Neural cell (in vitro differentiated cells): ENCODE data around the gene FGL2. TPM values are rescaled to one million over a fixed set of nuclear protein-coding genes. Genes with fewer than 3 reads are reported as not detected.

ENCODE experiments used
- H2AFZ ChIP-seq: fragments of 200-600, 300-800 bp; sonication (generic), shearing (Covaris generic); 2 replicates; pipeline ENCODE4 v1.6.0; 2014; ENCODE audit warnings: low read depth, mild to moderate bottlenecking, antibody characterized with exemption, low read length, moderate library complexity
- H3F3A ChIP-seq: fragments of 200-600 bp; shearing (Covaris generic); 2 replicates; pipeline ENCODE4 v1.6.1; 2016; ENCODE audit warnings: mild to moderate bottlenecking, moderate library complexity, mixed read lengths, antibody characterized with exemption, low read length; ENCODE audit not compliant: insufficient read depth, poor library complexity, severe bottlenecking
- H3K27ac ChIP-seq: fragments of 200-600, 300-800 bp; sonication (generic), shearing (Covaris generic); 2 replicates; pipeline ENCODE4 v1.5.1; 2014; ENCODE audit warnings: mild to moderate bottlenecking, low read length, moderate library complexity
- H3K27me3 ChIP-seq: fragments of 300-800, 200-600 bp; sonication (generic), shearing (Covaris generic); 2 replicates; pipeline ENCODE4 v1.6.0; 2014; ENCODE audit warnings: mild to moderate bottlenecking, low read depth, low read length, moderate library complexity; ENCODE audit not compliant: insufficient read depth
- H3K36me3 ChIP-seq: fragments of 300-800, 200-600 bp; sonication (generic), shearing (Covaris generic); 2 replicates; pipeline ENCODE4 v1.5.1; 2014; ENCODE audit warnings: mild to moderate bottlenecking, antibody characterized with exemption, low read length, moderate library complexity; ENCODE audit not compliant: insufficient read depth
- H3K4me2 ChIP-seq: fragments of 300-800, 200-600 bp; sonication (generic), shearing (Covaris generic); 2 replicates; pipeline ENCODE4 v1.6.0; 2014; ENCODE audit warnings: mild to moderate bottlenecking, low read length
- H3K4me3 ChIP-seq: fragments of 300-800, 200-600 bp; sonication (generic), shearing (Covaris generic); 2 replicates; pipeline ENCODE4 v1.5.1; 2014; ENCODE audit warnings: mild to moderate bottlenecking, low read length, moderate library complexity
- H3K79me2 ChIP-seq: fragments of 200-600 bp; shearing (Covaris generic); replicated peaks from 2 replicates; pipeline ENCODE4 v1.6.0; 2014; ENCODE audit warnings: mild to moderate bottlenecking, low read length, moderate library complexity; ENCODE audit not compliant: insufficient read depth
- H3K9ac ChIP-seq: fragments of 300-800, 200-600 bp; sonication (generic), shearing (Covaris generic); 2 replicates; pipeline ENCODE4 v1.6.1; 2016; ENCODE audit warnings: mild to moderate bottlenecking, low read length, mixed read lengths
- H3K9me2 ChIP-seq: fragments of 200-600 bp; shearing (Covaris generic); 2 replicates; pipeline ENCODE4 v1.6.1; 2016; ENCODE audit warnings: mild to moderate bottlenecking, low read length, mixed read lengths; ENCODE audit not compliant: insufficient read depth
- H3K9me3 ChIP-seq: fragments of 200-600, 300-800 bp; sonication (generic), shearing (Covaris generic); 2 replicates; pipeline ENCODE4 v1.6.1; 2016; ENCODE audit warnings: mild to moderate bottlenecking, mixed run types, low read length, moderate library complexity, mixed read lengths
- H4K20me1 ChIP-seq: fragments of 200-600 bp; shearing (Covaris generic); 2 replicates; pipeline ENCODE4 v1.6.1; 2016; ENCODE audit warnings: mild to moderate bottlenecking, mixed run types; ENCODE audit not compliant: insufficient read depth
- EP300 ChIP-seq: fragments of 450-650 bp; conservative IDR thresholded peaks from 2 replicates; pipeline ENCODE4 v1.6.1; 2014; ENCODE audit warnings: antibody characterized with exemption, mild to moderate bottlenecking, moderate library complexity; ENCODE audit not compliant: poor library complexity, severe bottlenecking
- EZH2 ChIP-seq: fragments of 200-600, 300-800 bp; shearing (Covaris generic), sonication (generic); IDR thresholded peaks from 2 replicates; pipeline ENCODE4 v1.6.1; 2014; ENCODE audit warnings: antibody characterized with exemption, low read length, borderline replicate concordance, mild to moderate bottlenecking; ENCODE audit not compliant: insufficient read depth, poor library complexity, severe bottlenecking
- MXI1 ChIP-seq: fragments of 450-650 bp; conservative IDR thresholded peaks from 2 replicates; pipeline ENCODE4 v1.6.1; 2014; ENCODE audit warnings: antibody characterized with exemption, mild to moderate bottlenecking; ENCODE audit not compliant: poor library complexity, severe bottlenecking
- POLR2AphosphoS5 ChIP-seq: IDR thresholded peaks from 2 replicates; pipeline ENCODE4 v1.6.1; 2012
- RAD21 ChIP-seq: fragments of 450-650 bp; conservative IDR thresholded peaks from 2 replicates; pipeline ENCODE4 v1.6.1; 2014; ENCODE audit warnings: antibody characterized with exemption, mild to moderate bottlenecking, moderate library complexity
- SMC3 ChIP-seq: fragments of 450-650 bp; conservative IDR thresholded peaks from 2 replicates; pipeline ENCODE4 v1.6.1; 2014; ENCODE audit warnings: antibody characterized with exemption, mild to moderate bottlenecking, moderate library complexity; ENCODE audit not compliant: poor library complexity
- TAF1 ChIP-seq: IDR thresholded peaks from 2 replicates; pipeline ENCODE4 v1.6.1; 2012; ENCODE audit warnings: low read depth
- polyA plus RNA-seq: library from polyadenylated mRNA; depleted of rRNA; stranded (reverse); fragments of >200 nt; gene quantifications from 2 replicates; pipeline ENCODE4 v1.2.3, GENCODE V29; 2014
- TF ChIP-seq, protein P1 (sequence below): fragments of 450-650 bp; IDR thresholded peaks from 2 replicates; pipeline ENCODE4 v1.5.1; 2014; ENCODE audit warnings: antibody characterized with exemption, mild to moderate bottlenecking, moderate library complexity; ENCODE audit not compliant: poor library complexity, severe bottlenecking
- TF ChIP-seq, protein P2 (sequence below): IDR thresholded peaks from 2 replicates; pipeline ENCODE4 v1.6.1; 2012; ENCODE audit warnings: borderline replicate concordance

The FGL2 gene
- polyA plus RNA-seq, 1 donor from 2014 or later, result 0.22 TPM

DNA sequence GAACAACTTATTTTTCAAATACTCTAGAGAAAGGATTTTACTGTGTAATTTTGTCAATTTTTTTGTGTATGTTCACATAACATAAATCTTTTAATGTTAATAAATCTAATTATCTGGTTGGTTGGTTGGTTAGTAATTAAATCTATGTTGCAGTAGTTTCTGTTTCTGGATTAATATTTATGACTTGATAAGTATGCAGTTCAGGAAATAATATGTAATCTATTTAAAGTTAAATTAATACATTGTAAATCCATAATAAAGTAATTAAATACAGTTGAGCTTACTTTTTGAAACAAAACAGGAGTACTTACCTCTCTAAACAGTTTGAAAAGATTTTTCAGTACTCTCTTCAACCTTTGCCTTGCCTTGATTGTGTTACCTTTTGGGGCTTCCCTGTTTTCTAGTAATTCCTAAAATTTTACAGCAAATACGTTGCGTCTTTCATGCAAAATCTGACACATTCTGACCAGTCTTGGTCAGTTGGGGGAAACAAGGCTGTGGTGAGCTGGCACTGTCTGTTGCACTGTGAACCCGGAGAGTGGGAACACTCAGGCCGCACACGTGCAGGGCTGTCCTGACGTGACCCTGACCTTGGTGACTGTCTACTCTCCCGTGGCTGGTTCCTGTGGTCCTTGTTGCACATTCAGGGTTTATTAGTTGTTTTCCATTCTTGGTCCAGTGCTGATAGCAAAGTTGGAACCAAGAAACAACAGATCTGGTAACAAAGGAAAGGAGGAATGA, 45.6 kb upstream of the FGL2 start:
- H2AFZ ChIP-seq, result no peak overlapping the region
- H3K27me3 ChIP-seq, result no peaks in the 10 kb centered on the region
- H3K27ac ChIP-seq, result no peak overlapping the region
- H3F3A ChIP-seq, result no peaks in the 10 kb centered on the region
- no peaks in the 10 kb centered on the region for H3K9me2 ChIP-seq
- H3K36me3 ChIP-seq, result no peaks in the 10 kb centered on the region
- TF ChIP-seq SMC3, result no peak
- no peak for TF ChIP-seq MXI1
- no peak for TF ChIP-seq TAF1
- TF ChIP-seq, protein P1, sequence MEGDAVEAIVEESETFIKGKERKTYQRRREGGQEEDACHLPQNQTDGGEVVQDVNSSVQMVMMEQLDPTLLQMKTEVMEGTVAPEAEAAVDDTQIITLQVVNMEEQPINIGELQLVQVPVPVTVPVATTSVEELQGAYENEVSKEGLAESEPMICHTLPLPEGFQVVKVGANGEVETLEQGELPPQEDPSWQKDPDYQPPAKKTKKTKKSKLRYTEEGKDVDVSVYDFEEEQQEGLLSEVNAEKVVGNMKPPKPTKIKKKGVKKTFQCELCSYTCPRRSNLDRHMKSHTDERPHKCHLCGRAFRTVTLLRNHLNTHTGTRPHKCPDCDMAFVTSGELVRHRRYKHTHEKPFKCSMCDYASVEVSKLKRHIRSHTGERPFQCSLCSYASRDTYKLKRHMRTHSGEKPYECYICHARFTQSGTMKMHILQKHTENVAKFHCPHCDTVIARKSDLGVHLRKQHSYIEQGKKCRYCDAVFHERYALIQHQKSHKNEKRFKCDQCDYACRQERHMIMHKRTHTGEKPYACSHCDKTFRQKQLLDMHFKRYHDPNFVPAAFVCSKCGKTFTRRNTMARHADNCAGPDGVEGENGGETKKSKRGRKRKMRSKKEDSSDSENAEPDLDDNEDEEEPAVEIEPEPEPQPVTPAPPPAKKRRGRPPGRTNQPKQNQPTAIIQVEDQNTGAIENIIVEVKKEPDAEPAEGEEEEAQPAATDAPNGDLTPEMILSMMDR, result no peak
- TF ChIP-seq EZH2, result no peak
- TF ChIP-seq EP300, result no peak
- no peak for TF ChIP-seq RAD21
- TF ChIP-seq, protein P2, sequence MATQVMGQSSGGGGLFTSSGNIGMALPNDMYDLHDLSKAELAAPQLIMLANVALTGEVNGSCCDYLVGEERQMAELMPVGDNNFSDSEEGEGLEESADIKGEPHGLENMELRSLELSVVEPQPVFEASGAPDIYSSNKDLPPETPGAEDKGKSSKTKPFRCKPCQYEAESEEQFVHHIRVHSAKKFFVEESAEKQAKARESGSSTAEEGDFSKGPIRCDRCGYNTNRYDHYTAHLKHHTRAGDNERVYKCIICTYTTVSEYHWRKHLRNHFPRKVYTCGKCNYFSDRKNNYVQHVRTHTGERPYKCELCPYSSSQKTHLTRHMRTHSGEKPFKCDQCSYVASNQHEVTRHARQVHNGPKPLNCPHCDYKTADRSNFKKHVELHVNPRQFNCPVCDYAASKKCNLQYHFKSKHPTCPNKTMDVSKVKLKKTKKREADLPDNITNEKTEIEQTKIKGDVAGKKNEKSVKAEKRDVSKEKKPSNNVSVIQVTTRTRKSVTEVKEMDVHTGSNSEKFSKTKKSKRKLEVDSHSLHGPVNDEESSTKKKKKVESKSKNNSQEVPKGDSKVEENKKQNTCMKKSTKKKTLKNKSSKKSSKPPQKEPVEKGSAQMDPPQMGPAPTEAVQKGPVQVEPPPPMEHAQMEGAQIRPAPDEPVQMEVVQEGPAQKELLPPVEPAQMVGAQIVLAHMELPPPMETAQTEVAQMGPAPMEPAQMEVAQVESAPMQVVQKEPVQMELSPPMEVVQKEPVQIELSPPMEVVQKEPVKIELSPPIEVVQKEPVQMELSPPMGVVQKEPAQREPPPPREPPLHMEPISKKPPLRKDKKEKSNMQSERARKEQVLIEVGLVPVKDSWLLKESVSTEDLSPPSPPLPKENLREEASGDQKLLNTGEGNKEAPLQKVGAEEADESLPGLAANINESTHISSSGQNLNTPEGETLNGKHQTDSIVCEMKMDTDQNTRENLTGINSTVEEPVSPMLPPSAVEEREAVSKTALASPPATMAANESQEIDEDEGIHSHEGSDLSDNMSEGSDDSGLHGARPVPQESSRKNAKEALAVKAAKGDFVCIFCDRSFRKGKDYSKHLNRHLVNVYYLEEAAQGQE, result no peak
- TF ChIP-seq POLR2AphosphoS5, result no peak
- H3K4me3 ChIP-seq, result no peak overlapping the region
- H3K9me3 ChIP-seq, result no peaks in the 10 kb centered on the region
- H3K9ac ChIP-seq, result no peak overlapping the region
- H3K4me2 ChIP-seq, result no peak overlapping the region
- H4K20me1 ChIP-seq, result no peaks in the 10 kb centered on the region
- H3K79me2 ChIP-seq, result no peaks in the 10 kb centered on the region

DNA sequence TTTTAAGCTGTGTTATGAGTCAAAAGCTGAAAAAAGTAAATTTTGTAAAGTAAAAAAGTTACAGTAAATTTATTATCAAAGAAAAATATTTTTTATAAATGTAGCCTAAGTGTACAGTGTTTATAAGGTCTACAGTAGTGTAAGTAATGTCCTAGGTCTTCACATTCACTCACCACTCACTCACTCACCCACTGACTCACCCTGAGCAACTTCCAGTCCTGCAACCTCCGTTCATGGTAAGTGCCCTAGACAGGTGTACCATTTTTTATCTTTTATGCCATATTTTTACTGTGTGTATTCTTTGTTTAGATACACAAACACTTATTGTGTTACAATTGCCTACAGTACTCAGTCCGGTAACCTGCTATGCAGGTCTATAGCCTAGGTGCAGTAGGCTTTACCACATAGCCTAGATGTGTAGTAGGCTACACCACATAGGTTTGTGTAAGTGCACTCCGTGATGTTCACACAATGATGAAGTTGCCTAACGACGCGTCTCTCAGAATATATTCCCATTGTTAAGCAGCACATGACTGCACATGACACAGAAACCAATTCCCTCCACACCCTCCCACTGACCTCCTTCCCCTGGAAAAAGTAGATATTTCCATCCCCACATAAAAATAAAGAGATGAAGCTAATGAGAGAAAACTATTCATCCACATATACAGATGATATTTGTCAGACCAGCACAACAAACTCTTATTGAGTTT, 44.8 kb upstream of the FGL2 start:
- TF ChIP-seq POLR2AphosphoS5 (no peak), EP300 (no peak), RAD21 (no peak), MXI1 (no peak), TAF1 (no peak)
- TF ChIP-seq, protein P1, result no peak
- Histone ChIP-seq H3K36me3 (no peaks in the 10 kb centered on the region), H3K4me2 (no peak overlapping the region)

More for the DNA sequence above, 44.8 kb upstream of the FGL2 start:
- Histone ChIP-seq H3K27me3 (no peaks in the 10 kb centered on the region), H3K27ac (no peak overlapping the region), H2AFZ (no peak overlapping the region), H4K20me1 (no peaks in the 10 kb centered on the region), H3K9me2 (no peaks in the 10 kb centered on the region), H3K4me3 (no peak overlapping the region), H3K79me2 (no peaks in the 10 kb centered on the region), H3F3A (no peaks in the 10 kb centered on the region), H3K9ac (no peak overlapping the region), H3K9me3 (no peaks in the 10 kb centered on the region)
